MM.1S (cell line): ENCODE results near the gene TOMM40L.
"Not testable (repeated sequence)": the region's sequence is repeated elsewhere in the genome, so short reads cannot be mapped to it uniquely, and the experiment has no call there.

Experiments used
- DNase-seq: peaks from one replicate; pipeline ENCODE4 v3.0.0-alpha.2; 2015
- H2AFZ ChIP-seq: fragments of 300-600 bp; sonication (generic); 2 replicates; pipeline ENCODE4 v1.6.0; 2016; ENCODE audit warnings: antibody characterized with exemption, low read length
- H3F3A ChIP-seq: fragments of 300-600 bp; sonication (generic); 2 replicates; pipeline ENCODE4 v1.6.1; 2016; ENCODE audit warnings: mild to moderate bottlenecking, antibody characterized with exemption, low read length, moderate library complexity, mixed read lengths; ENCODE audit not compliant: insufficient read depth
- H3K27ac ChIP-seq: fragments of 300-600 bp; sonication (generic); 2 replicates; pipeline ENCODE4 v1.5.1; 2016; ENCODE audit warnings: mild to moderate bottlenecking, low read length
- H3K27me3 ChIP-seq: fragments of 300-600 bp; sonication (generic); replicated peaks from 2 replicates; pipeline ENCODE4 v1.6.0; 2016; ENCODE audit warnings: low read length; ENCODE audit not compliant: insufficient read depth
- H3K36me3 ChIP-seq: fragments of 300-600 bp; sonication (generic); replicated peaks from 2 replicates; pipeline ENCODE4 v1.6.1; 2016; ENCODE audit warnings: mild to moderate bottlenecking, low read length, mixed read lengths; ENCODE audit not compliant: insufficient read depth
- H3K4me1 ChIP-seq: fragments of 300-600 bp; sonication (generic); 2 replicates; pipeline ENCODE4 v1.6.1; 2016; ENCODE audit warnings: low read length, mixed read lengths
- H3K4me2 ChIP-seq: fragments of 300-600 bp; sonication (generic); 2 replicates; pipeline ENCODE4 v1.6.0; 2016; ENCODE audit warnings: low read depth, low read length
- H3K4me3 ChIP-seq: fragments of 300-600 bp; sonication (generic); 2 replicates; pipeline ENCODE4 v1.5.1; 2016; ENCODE audit warnings: low read length, mixed read lengths
- H3K79me2 ChIP-seq: fragments of 300-600 bp; sonication (generic); 2 replicates; pipeline ENCODE4 v1.6.1; 2016; ENCODE audit warnings: mixed run types, low read length, mixed read lengths
- H3K9ac ChIP-seq: fragments of 300-600 bp; sonication (generic); 2 replicates; pipeline ENCODE4 v1.6.1; 2016; ENCODE audit warnings: low read length, mixed read lengths
- H3K9me2 ChIP-seq: fragments of 300-600 bp; sonication (generic); replicated peaks from 2 replicates; pipeline ENCODE4 v1.6.1; 2016; ENCODE audit warnings: mild to moderate bottlenecking, low read length, mixed read lengths; ENCODE audit not compliant: insufficient read depth
- H3K9me3 ChIP-seq: fragments of 300-600 bp; sonication (generic); replicated peaks from 2 replicates; pipeline ENCODE4 v1.6.1; 2016; ENCODE audit warnings: mild to moderate bottlenecking, low read length, mixed read lengths; ENCODE audit not compliant: insufficient read depth
- H4K20me1 ChIP-seq: fragments of 300-600 bp; sonication (generic); 2 replicates; pipeline ENCODE4 v1.6.1; 2016; ENCODE audit warnings: mild to moderate bottlenecking, low read length, moderate library complexity, mixed read lengths; ENCODE audit not compliant: insufficient read depth
- EZH2 ChIP-seq: fragments of 300-600 bp; sonication (generic); optimal IDR thresholded peaks from 2 replicates; pipeline ENCODE3; 2017; ENCODE audit warnings: low read depth, mild to moderate bottlenecking, antibody characterized with exemption, low read length, mixed read lengths
- EZH2phosphoT487 ChIP-seq: fragments of 300-600 bp; sonication (generic); IDR thresholded peaks from 2 replicates; pipeline ENCODE4 v1.6.1; 2018; ENCODE audit warnings: antibody characterized with exemption, low read length
- TF ChIP-seq, protein P1 (sequence below): fragments of 300-600 bp; sonication (generic); IDR thresholded peaks from 2 replicates; pipeline ENCODE4 v1.5.1; 2016; ENCODE audit warnings: antibody characterized with exemption, low read length, mixed read lengths

TOMM40L gene

DNA sequence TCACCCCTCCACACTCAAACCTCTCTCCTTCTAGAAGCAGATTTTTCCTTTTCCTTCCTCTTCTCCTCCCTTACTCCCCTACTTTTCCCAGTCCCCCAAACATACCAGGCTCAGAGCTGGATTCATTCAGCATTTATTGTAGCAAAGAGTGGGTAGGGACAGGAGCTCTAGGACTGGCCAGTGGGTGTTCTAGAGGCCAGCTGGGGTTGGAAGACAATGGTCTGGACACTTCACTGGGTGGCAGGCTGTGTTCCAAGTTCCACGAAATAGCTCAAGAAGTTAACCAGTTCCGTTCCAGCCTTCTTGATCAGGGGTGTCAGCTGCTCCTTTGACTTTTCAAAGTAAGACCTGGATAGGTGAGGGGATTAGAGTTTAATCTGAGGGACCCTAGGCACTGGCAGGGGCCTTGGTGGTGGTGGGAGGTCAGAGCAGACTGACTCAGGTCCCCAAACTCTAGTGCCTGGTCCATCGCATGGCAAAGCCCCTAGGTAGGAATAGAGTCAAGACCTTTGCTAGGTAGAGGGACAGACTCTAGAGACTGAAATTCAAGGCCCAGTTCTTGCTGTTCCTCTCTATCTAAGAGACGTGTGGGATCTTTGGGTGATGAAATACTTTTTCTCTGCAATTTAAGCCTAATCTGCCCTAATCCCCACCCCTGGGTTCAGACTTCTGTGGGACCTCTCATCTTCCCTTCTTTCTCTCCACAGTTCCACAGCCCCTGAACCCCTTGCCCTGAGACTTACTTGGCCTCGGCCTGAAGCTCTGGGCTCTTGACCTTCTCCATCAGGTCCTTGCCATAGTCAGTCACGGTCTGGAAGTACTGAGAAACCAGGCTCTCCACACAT is 3.5 kb upstream of the TOMM40L start:
- H3K4me2 ChIP-seq: no peak overlapping the region
- H3K4me1 ChIP-seq: peaks cover 24% of the 10 kb centered on the region
- H3K9me2 ChIP-seq: no peaks in the 10 kb centered on the region
- no peak overlapping the region for H3K27ac ChIP-seq
- no peak overlapping the region for H3K9ac ChIP-seq
- no peak overlapping the region for H2AFZ ChIP-seq
- no peaks in the 10 kb centered on the region for H4K20me1 ChIP-seq
- no peak overlapping the region for H3K4me3 ChIP-seq
- H3K27me3 ChIP-seq: no peaks in the 10 kb centered on the region
- no peaks in the 10 kb centered on the region for H3K36me3 ChIP-seq
- peaks cover 22% of the 10 kb centered on the region for H3F3A ChIP-seq
- no peaks in the 10 kb centered on the region for H3K9me3 ChIP-seq
- peaks cover 14% of the 10 kb centered on the region for H3K79me2 ChIP-seq
- TF ChIP-seq, protein P1, sequence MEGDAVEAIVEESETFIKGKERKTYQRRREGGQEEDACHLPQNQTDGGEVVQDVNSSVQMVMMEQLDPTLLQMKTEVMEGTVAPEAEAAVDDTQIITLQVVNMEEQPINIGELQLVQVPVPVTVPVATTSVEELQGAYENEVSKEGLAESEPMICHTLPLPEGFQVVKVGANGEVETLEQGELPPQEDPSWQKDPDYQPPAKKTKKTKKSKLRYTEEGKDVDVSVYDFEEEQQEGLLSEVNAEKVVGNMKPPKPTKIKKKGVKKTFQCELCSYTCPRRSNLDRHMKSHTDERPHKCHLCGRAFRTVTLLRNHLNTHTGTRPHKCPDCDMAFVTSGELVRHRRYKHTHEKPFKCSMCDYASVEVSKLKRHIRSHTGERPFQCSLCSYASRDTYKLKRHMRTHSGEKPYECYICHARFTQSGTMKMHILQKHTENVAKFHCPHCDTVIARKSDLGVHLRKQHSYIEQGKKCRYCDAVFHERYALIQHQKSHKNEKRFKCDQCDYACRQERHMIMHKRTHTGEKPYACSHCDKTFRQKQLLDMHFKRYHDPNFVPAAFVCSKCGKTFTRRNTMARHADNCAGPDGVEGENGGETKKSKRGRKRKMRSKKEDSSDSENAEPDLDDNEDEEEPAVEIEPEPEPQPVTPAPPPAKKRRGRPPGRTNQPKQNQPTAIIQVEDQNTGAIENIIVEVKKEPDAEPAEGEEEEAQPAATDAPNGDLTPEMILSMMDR: no peak
- no peak for TF ChIP-seq EZH2phosphoT487
- TF ChIP-seq EZH2: no peak
- DNase-seq: no peak

DNA sequence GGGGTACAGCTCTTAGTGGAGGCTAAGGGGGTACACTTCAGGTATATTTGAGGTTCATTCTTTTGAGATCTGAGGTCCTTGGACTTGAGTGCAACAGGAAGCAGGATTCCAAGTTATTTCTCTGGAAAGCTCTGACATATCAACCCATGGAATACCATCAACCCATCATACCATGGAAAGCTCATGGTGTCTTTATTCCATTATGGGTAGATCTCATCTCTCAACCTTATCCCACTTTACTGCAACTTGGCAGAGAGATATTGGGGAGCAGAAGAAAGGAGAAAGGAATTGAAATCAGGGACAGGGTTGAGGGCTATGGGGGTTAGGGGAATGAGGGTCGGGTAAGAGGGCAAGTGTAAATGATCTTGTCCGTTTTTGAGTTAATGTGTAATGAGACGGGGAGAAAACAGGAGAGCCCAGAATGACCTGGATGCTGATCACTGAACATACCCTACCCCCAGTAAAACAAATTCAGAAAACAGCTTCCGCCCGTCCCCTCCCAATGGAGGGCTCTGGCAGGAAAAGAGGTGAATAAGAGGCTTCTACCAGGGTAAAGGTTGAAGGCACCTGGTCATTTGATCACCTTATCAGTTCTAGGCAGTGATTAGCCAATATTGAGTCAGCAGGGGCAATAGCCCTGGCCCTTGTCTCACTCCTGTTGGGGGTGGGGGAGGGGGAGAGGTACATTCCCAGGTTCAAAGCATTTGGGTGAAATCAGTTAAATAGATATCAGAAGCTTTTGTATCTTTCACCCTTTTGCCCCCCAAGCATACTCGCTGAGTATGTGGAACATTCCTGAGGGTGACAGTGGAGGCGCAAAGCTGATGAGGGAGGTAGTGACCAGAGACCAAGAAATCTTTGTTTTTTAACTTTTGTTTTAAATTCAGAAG is 1.8 kb upstream of the TOMM40L start:
- H3K36me3 ChIP-seq: 0 out of 2 replicates have a peak, but pooled peaks cover 5% of the 10 kb centered on the region
- H3K79me2 ChIP-seq: peaks cover 27% of the 10 kb centered on the region
- H3K4me1 ChIP-seq: peaks cover 19% of the 10 kb centered on the region
- H3K4me2 ChIP-seq: no peak overlapping the region
- H3K9me3 ChIP-seq: no peaks in the 10 kb centered on the region
- no peaks in the 10 kb centered on the region for H3K27me3 ChIP-seq
- no peak for TF ChIP-seq EZH2
- TF ChIP-seq, protein P1: no peak
- TF ChIP-seq EZH2phosphoT487: no peak
- no peaks in the 10 kb centered on the region for H4K20me1 ChIP-seq
- no peak overlapping the region for H3K27ac ChIP-seq
- H3K9me2 ChIP-seq: no peaks in the 10 kb centered on the region
- no peak overlapping the region for H3K4me3 ChIP-seq
- DNase-seq: no peak
- H3F3A ChIP-seq: peaks cover 16% of the 10 kb centered on the region
- no peak overlapping the region for H3K9ac ChIP-seq
- H2AFZ ChIP-seq: no peak overlapping the region

DNA sequence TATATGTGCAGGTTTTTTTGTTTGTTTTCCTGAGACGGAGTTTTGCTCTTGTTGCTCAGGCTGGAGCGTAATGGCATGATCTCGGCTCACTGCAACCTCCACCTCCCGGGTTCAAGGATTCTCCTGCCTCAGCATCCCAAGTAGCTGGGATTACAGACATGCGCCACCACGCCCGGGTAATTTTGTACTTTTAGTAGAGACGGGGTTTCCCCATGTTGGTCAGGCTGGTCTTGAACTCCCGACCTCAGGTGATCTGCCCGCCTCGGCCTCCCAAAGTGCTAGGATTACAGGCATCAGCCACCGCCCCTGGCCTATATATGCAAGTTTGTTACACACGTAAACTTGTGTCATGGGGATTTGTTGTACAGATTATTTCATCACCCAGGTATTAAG is 1.2 kb upstream of the TOMM40L start:
- H3K36me3 ChIP-seq, H3K27me3 ChIP-seq, H3K9me2 ChIP-seq, H3K9ac ChIP-seq, H3K9me3 ChIP-seq, H3K4me3 ChIP-seq, H4K20me1 ChIP-seq, H3K27ac ChIP-seq, H2AFZ ChIP-seq, DNase-seq, H3K4me2 ChIP-seq: not testable (repeated sequence)
- H3K79me2 ChIP-seq: peaks cover 27% of the 10 kb centered on the region
- peaks cover 19% of the 10 kb centered on the region for H3K4me1 ChIP-seq
- H3F3A ChIP-seq: peaks cover 16% of the 10 kb centered on the region
